Hypothalamus (tissue), 51 donors: ENCODE results near the gene TFAP2C.
"Not testable (repeated sequence)": the region's sequence is repeated elsewhere in the genome, so short reads cannot be mapped to it uniquely, and the experiment has no call there.

Experiments used
- DNase-seq, 51 donors: peaks; one replicate each; lab custom pipeline; 2025; lab: John Stamatoyannopoulos, UW

The TFAP2C gene

DNA sequence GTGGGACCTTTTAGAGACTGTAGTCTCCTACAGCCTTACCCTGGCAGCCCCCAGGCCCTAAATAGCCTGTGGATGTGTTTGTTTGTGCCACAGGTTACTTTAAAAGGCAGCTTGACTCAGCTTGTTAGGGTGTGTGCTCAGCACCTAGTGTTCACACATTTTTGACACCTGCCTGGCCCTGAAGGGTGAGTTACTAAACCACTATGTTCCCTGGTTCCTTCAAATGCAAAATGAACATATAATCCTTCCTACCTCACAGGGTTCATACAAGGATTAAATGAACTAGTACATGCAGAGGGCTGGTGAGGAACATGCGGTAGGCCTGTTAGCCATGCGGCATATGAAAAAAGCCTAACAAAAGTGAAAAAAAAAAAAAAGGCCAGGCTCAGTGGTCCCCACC is 14.9 kb upstream of the TFAP2C start:
- DNase-seq: no peak

DNA sequence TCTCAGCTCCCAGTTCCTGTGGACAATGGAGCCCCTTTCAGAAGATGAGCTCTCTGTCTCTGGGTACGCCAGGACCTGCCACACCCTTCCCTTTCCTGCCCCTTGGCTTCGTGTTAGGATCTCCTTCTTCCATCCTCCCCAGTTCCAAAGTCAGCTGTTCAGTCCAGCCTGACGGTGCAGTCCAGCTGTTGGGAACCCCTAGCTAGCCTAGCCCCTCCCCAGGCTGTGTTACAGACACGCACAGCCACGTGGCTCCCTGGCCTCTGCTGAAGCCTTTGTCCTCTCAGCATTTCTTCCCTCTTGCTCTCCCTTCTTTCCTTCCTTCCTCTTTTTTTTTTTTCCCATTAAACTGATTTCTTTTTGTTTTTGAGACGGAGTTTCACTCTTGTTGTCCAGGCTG is 12.4 kb upstream of the TFAP2C start:
- DNase-seq: no peak

- DNase-seq: no peak
Measured at GRCh38 chr20:56617489-56617888, 11.6 kb upstream of the TFAP2C start.

- DNase-seq: no peak
Measured at GRCh38 chr20:56621730-56622129, 7.4 kb upstream of the TFAP2C start.

GRCh38 chr20:56623930-56624329 is 5.2 kb upstream of the TFAP2C start:
- not testable (repeated sequence) for DNase-seq

- DNase-seq: no peak
Measured at GRCh38 chr20:56624786-56625681, 4.1 kb upstream of the TFAP2C start.

GRCh38 chr20:56625837-56626236 is 3.3 kb upstream of the TFAP2C start:
- no peak for DNase-seq

DNA sequence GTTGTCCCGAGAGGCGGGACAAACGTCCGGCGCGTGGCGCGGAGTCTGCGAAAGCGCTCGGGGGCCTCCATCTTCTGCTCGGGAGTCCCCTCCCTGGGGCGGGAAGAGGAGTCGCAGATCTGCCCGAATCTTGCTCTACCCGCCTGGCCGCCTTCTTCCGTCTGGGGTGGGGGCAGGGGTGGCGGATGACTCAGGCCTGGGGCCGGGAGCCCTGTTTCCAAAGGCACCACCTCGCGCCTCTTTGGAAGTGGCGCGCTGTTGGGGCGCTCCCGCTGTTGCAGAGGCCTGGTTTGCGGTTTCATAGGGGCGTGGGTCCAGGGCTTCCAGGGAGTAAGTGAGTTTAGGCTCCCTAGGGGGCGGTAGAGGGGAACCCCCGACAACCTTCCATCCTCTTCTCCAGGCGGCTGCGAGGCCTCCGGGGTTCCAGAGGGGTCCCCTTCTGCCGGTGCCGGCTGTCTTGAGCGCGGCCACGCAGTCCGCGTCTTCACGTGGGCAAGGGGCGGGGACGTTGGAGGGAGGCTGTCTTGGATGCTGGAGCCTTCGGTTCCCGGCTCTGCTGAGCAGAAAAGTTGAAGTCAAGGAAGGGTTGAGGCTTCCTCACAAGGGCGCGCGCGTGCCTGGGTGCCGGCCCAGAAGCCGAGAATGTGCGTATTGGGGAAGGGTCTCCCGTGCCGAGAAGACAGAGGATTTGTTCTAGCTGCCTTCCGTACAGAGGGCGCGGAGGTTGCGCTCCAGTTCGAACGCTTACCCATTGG is 2.6 kb upstream of the TFAP2C start:
- DNase-seq: no peak

GRCh38 chr20:56627122-56628014 is 1.7 kb upstream of the TFAP2C start:
- DNase-seq: no peak

DNA sequence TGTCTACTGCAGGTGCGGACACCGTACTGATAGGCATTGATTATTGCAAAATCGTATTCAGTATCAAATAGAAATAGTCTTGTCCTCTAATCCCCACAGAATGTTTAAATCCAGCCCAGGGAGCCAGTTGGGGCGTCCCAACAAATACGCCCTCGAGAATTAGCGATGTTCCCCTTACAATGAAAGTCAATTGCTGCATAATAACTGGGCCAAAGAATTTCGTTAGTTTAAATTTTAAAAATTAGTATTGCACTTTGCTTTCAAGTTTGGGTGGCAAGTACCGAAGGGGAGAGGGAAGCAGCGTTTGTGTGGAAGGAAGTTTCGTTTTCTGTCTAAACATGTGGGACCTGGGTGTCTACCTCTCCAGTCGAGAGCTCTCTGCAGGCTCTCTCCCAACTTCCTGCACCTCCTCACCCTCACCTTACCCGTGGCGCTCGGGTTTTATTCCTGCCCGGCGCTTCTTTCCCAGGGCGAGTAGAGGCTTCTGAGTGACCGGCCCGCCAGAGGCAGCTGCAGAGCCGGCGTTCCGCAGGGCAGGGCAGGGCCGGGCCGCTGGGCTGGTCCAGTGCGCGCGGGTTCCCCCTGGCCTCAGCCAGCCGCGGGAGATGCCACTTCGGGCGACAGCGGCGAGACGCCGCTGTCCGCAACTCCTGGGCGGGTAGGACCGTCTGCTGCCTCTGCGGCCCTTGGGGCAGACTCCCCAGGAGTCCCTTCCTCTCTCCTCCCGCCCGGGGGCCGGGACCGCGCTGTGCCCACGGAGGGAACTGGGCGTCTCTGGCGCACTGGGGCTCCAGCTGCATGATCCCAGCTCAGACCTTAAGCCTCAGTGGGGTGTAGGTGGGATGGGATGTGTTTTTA is 862 bp upstream of the TFAP2C start:
- DNase-seq: no peak

GRCh38 chr20:56629464-56630085 is 469 bp downstream of the TFAP2C start:
- no peak for DNase-seq

- DNase-seq: no peak
Measured at GRCh38 chr20:56630086-56630493, 984 bp downstream of the TFAP2C start.

DNA sequence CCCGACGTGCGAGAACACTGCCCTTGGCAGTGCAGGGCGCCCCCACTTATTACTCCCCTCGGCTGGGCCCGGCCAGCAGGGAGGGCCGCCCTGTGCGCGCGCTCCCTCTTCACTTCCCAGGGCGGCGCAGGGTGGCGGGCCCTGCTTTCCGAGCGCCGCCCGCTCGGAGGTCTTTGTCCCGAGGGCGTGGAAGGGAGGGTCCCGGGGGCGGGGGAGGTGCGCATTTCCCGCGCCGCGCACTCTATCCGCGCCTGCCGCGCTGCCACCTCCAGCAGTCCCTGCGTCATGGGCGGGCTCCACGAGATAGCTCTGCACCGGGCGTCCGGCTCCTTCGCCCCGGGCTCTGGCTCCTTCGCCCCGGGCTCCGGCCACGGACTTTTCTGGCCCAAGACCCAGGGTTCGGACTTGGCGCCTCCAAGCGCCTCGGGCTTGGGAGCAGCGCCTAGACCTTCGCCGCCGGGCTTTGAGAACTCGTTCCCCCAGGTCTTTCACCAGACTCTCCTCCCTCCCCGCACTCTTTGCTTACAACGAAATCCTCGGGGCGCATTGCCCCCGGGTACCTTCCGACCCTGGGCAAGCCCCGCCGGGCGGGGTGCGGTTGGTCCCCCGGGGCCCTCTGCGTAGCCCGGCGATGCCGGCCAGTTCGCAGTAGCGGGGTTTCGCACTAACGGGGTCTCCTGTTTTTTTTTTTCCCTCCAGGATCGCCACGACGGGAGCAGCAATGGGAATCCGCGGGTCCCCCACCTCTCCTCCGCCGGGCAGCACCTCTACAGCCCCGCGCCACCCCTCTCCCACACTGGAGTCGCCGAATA is 1.6 kb downstream of the TFAP2C start:
- no peak for DNase-seq

GRCh38 chr20:56631318-56631989 is 2.3 kb downstream of the TFAP2C start:
- DNase-seq: no peak

GRCh38 chr20:56631990-56632327 is 2.9 kb downstream of the TFAP2C start:
- no peak for DNase-seq

DNA sequence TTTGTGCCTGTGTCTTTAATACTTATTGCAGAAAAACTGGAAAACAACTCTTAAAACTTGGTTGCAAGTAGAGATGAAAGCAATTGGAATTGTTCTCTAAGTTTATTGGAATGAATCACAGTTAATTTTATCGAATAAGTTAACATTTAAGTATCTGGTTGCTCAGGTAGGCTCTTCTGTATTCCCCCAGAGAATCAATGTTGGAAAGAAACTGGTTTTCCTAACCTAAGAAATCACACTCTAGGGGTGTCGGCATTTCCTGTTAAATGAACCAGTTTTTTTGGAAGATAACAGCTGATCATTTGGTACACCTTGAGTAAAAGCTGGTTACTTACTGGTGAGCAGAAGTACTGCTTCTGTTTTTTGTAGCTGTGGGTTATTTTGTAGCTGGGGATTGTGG is 5.2 kb downstream of the TFAP2C start:
- no peak for DNase-seq

DNA sequence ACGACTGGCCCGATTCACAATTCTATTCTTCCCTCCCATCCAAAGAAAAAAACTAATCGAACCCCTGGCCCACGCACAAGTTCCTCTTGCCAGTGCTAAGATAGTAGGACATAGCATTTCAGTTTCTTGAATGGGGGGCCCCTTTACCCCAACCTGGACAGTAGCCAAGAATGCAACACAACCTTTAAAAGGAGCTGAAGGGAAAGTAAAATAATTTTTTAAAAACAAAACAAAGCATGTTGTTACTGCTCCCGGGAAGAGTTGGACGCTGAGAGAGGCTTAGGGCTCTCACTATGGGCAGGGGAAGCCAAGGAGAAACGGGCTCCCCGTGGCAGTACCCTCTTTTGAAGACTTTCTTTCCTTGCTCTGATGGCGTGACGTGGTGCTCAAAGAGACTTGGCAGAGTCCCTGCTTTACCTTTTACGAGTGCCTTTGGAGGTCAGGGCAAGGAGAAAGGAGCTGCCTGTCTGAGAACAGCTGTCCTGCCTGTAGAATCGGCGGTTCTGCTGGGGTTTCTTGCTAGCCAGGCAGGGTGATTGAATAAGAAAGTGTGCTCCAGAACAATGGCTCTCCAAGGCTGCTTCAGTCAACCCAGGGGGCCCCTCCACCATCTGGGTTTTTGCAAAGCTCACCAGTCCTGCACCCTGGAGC is 5.8 kb downstream of the TFAP2C start:
- no peak for DNase-seq

DNA sequence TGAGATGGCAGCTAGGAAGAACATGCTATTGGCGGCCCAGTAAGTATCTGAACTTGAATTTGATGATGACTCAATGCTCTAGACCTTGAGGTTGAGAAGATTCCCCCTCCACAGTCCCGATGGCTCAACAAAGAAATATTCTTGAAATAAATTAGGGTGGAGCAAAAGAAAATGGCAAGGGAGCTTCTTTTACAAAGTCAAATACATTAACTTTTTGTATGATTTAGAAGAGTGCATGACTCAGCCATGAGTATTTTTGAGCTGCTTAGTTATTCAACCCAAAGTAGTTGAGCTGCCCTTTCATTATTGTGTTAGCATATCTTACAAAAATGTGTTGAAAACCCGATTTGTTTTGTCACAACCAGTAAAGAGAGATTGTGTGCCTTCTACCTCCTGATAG is 7.6 kb downstream of the TFAP2C start:
- DNase-seq: no peak
